Stromal cell of bone marrow (primary cell): Measurements from ENCODE around the gene GSPT1.
"Not testable (repeated sequence)": the region's sequence is repeated elsewhere in the genome, so short reads cannot be mapped to it uniquely, and the experiment has no call there.

Experiments used
- DNase-seq: peaks from one replicate; pipeline ENCODE4 v3.0.0-alpha.2; 2012; ENCODE audit warnings: low read depth

GSPT1 gene

GRCh38 chr16:11915644-11916523, at the start of gene GSPT1:
TSS of gene GSPT1 (minus strand) at chr16:11915956. CDS start at chr16:11915720, 236 bp downstream.
- peak; percentile 98 for DNase-seq

GRCh38 chr16:11964761-11965551, 49.2 kb upstream of the GSPT1 start, which contains the start of gene TNFRSF17:
TSS of gene TNFRSF17 (plus strand) at chr16:11965210. CDS start at chr16:11965325, 115 bp downstream.
- DNase-seq = no peak

- DNase-seq = no peak
Measured at GRCh38 chr16:11963706-11964105, 48.0 kb upstream of the GSPT1 start.

DNA sequence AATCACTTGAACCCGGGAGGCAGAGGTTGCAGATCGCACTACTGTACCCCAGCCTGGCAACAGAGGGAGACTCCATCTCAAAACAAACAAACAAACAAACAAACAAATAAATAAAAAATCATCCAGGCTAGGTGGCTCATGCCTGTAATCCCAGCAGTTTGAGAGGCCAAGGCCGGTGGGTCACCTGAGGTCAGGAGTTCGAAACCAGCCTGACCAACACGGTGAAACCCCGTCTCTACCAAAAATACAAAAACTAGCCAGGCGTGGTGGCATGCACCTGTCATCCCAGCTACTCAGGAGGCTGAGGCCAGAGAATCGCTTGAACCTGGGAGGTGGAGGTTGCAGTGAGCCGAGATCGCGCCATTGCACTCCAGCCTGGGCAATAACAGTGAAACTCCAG, 47.2 kb upstream of the GSPT1 start:
- DNase-seq = not testable (repeated sequence)

GRCh38 chr16:11962457-11962856, 46.7 kb upstream of the GSPT1 start:
- not testable (repeated sequence) for DNase-seq

DNA sequence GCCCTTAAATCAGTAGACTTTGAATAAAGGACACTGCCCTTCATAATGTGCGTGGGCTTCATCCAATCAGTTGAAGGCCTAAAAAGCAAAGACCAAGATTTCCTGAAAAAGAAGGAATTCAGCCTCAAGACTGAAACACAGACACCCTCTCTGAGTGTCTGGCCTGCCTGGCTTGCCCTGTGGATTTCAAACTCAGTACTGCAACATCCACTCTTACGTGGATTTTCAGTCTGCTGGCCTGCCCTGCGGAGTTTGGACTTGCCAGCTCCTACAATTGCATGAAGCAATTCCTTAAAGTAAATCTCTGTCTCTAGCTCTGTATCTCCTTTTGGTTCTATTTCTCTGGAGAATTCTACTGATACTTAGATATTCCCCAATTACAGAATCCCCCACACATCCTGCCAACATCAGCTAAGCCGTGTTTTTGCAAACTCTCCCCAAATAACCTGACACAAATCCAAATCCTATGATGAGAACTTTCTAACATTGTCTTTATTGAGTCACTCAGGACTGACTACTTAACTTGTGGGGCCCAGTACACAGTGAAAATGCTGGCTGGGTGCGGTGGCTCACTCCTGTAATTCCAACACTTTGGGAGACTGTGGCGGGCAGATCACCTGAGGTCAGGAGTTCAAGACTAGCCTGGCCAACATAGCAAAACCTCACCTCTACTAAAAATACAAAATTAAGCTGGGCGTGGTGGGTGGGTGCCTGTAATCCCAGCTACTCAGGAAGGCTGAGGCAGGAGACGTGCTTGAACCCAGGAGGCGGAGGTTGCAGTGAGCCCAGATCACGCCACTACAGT, 42.0 kb upstream of the GSPT1 start:
- DNase-seq = peak; percentile 53

DNA sequence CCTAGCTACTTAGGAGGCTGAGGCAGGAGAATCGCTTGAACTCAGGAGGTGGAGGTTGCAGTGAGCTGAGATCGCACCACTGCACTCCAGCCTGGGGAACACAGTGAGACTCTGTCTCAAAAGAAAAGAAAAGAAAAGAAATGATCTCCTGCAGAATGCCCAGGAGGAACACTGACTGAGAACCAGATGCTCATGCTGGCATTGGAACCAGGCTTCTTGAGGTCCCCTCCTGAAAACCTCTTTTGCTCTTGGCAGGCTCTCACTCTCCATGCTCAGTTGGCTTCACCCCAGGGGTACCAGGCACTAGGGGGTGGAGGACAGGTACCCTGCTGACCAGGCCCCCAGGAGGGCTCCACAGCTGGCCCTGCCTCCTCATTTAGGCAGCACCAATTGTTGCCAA, 40.8 kb upstream of the GSPT1 start:
- DNase-seq = no peak

GRCh38 chr16:11955713-11956123, 40.0 kb upstream of the GSPT1 start:
- peak; percentile 94 for DNase-seq

- not testable (repeated sequence) for DNase-seq
Measured at GRCh38 chr16:11953576-11953975, 37.8 kb upstream of the GSPT1 start.

DNA sequence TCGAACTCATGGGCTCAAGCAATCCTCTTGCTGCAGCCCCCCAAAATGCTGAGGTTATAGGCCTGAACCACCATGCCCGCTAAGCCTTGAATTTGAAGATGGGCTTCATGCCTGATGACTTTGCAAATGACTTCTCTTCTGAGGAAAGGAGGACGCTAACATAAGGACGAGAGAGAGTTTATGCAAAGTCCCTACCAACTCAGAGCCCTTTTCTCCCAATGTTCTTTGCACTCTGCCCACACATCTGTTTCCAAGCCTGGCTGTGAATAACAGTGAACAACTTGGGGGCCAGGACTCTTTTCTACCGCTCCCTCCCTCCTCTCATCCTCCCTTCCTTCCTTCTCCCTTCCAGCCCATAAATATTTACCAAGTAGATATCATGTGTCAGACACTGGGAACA, 34.6 kb upstream of the GSPT1 start:
- DNase-seq = no peak

DNA sequence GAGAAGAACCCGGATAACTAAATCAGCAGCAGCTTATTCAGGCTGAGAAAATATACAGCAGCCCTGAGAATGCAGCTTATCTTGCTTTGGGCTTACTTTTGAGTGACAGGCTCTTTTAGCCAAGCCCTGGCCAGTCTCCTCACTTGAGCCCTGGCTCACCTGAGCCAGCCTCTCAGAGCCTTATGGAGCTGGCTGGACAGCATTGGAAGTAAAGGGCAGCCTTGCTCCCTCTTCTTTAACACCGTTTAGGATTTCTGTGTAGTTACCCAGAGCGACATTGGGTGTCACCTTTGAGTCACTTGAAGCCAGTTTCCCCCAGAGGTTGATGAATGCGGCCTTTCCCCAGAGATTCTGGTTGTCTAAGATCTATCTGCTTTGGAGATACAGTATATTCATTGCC, 33.8 kb upstream of the GSPT1 start:
- no peak for DNase-seq

DNA sequence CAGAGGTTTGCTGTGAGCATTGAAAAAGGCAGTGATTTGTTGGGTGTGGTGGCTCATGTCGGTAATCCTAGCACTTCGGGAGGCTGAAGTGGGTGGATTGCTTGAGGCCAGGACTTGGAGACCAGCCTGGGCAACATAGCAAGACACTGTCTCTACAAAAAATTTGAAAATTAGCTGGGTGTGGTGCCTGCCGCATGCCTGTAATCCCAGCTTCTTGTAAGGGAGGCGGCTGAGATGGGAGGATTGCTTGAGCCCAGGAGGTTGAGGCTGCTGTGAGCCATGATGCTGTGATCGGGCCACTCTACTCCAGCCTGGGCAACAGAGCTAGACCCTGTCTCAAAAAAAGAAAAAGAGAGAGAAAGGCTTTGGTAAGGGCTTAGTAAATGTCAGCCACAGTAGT, 33.1 kb upstream of the GSPT1 start:
- DNase-seq = no peak

GRCh38 chr16:11946433-11946832, 30.7 kb upstream of the GSPT1 start:
- DNase-seq = no peak

DNA sequence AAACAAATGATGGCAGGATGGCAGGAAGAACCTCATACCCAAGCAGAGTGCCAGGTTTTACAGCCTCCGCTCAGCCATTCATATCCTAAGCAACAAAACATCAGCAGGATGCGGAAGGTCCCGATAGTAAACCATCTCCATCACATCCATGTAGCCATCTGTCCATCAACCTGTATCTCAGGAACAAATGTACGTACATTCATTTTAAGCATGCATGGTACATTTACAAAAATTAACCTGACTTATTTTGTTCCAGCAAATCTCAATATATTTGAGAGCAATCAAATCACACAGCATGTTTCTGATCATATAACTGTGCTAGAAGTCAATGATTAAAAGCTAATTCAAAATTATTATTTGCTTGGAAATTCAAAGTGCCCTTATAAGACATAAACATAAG, 26.2 kb upstream of the GSPT1 start, which contains the start of gene NPIPB2:
NPIPB2 (minus strand) TSS at position 101 of the 400 bp plus-strand sequence; CDS start at position 101, 0 bp downstream.
- not testable (repeated sequence) for DNase-seq

GRCh38 chr16:11927350-11927749, 11.6 kb upstream of the GSPT1 start:
- not testable (repeated sequence) for DNase-seq

- DNase-seq = not testable (repeated sequence)
Measured at GRCh38 chr16:11924046-11924445, 8.3 kb upstream of the GSPT1 start.

DNA sequence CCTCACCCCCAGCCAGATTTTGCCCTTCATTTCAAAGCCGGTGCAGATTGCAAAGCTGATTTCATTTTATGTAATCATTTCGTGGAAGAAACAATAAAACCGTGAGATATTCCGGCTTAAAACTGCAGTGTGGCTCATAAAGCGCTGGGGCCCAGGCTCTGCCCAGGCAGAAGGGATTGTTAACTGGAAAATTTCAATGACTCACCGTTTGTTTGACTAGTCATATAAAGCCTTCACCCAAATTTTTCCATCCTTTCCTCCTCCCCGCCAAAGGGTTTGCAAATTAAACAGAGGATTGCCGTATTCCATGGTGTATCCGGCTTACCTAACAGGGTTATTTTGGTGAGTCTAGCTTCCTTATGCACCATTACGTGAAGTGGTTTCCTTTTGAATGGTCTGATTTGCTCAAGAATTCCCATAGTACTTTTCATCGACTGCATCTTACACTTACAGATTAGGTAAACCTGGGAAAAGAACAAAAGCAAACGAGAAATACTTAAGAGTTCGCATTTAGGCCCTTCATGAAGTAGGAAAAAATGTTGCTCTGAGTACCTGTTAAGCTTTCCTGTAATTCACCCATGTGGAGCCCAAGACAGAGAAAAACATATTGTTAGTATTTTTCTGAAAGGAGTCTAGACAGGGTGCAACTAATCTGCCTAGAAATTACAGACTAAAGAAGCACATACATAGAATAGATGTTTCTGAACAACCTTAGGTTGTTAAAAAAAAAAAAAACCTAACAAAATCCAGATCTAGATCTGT, 949 bp upstream of the GSPT1 start:
- peak; percentile 65 for DNase-seq

- no peak for DNase-seq
Measured at GRCh38 chr16:11915114-11915643, 577 bp downstream of the GSPT1 start.

DNA sequence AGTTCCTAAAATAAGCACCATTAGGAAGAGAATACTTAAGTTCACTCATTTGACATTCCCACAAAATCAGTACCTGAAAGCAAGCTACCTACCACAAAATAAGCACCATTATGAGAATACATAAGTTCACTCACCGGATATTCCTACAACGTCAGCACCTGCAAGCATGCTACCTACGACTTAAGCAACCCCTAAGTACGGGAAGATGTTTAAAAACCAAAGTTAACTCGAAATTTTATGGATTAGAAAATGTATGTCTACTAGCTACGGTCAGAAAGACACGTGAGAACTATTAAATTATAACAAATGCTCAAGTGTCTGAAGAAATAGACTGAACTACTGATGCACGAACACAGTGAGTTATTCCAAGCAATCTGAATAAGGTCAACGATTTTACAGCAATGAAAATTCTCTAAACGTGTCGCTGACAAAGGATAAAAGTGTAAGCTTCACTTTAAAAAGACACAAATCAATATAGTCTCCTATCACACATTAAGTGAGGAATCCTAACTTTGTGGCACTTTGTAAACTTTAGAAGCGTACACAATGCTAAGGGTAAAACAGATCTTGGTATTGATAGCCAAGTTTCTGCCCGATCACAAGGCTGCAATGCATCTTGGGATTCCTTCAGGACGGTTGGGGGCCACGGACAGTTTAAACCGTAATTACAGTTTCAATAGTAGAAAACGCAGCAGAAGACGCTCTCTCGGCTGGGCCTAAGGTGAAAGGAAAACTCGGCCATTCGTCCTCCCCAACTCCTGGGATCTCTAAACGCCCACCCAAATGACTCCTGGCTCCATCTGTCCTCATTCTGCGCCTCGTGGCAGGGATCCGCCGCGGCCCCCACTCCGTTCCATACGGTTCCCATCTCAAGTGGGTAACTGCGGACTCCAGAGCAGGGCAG, 1.3 kb downstream of the GSPT1 start:
- no peak for DNase-seq
